Gastroesophageal sphincter (tissue), 3 donors: ENCODE results near the gene DNAI2.

ENCODE experiments used
- CTCF ChIP-seq, 4 experiments: fragments of 200-600 bp in 2 of 4; fragments of 450-650 bp in 2 of 4; sonication (generic) in 1 of 4; IDR thresholded peaks; one replicate each; pipeline ENCODE4 v1.5.1; 2017 to 2019; ENCODE audit warnings: antibody characterized with exemption in 4 of 4, mild to moderate bottlenecking in 2 of 4, moderate library complexity in 2 of 4
- POLR2A ChIP-seq, 2 donors: fragments of 450-650 bp; IDR thresholded peaks; one replicate each; pipeline ENCODE4 v1.6.1; 2017; ENCODE audit warnings: antibody characterized with exemption in 2 of 2, mild to moderate bottlenecking in 2 of 2, moderate library complexity in 1 of 2

DNA sequence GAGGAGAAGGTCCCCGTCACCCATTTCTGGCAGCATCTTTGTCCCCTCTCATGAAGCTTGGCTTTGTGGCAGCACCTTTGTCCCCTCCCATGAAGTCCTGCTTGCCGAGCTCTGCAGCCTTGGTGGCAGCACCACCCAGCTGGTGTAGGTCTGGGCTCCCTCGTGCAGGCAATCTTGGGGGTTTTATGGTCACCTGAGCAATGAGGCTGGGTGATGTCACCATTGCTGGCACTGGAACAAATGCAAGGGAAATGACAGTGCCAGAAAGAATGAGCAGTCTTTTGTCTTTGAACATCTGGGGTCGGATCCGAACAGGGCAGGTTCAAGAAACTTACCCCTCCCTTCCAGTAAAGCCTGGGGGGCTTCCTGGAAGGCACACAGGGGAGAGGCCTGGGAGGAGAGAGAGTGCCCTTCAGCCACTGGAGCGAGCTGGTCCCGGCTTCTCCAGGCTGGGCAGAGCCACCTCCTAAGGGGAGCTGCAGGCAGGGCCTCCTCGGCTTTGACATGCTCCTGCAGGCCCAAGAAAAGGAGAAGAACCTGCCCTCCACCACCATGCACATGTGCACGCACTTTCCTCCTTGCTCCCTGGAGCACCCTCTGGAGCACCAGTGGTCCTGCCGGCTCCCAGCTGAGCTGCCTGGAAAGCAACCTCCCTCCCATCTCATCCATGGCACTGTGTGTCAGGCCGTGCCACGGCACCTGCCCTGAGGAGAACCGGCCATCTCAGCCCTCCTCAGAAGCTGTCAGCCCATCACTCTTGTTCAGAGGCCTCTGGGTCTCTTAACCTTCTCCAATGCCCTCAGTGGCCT, 71.6 kb downstream of the DNAI2 start:
- TF ChIP-seq CTCF (IDR thresholded peaks at IDR 0.05): no peak
- TF ChIP-seq POLR2A (IDR thresholded peaks at IDR 0.05): no peak
